Frontal cortex (tissue), 4 donors: ENCODE measurements around the gene C16orf87. TPM values are rescaled to one million over a fixed set of nuclear protein-coding genes. Genes with fewer than 3 reads are reported as not detected.

Experiments used
- DNase-seq, 2 donors: peaks; one replicate each; pipeline ENCODE4 v3.0.0; 2012; ENCODE audit warnings: low spot score in 2 of 2
- FAIRE-seq: peaks from 2 replicates; lab custom pipeline; 2012; peaks lifted over from hg19 to GRCh38; lab: Jason Lieb, UNC
- small RNA-seq: library from RNA; depleted of rRNA; stranded (forward); fragments of <200 nt; gene quantifications from one replicate; pipeline ENCODE3, GENCODE V24; 2014
- total RNA-seq: library from RNA; depleted of rRNA; stranded (reverse); fragments of >200 nt; gene quantifications from one replicate; pipeline ENCODE4 v1.2.3, GENCODE V29; 2014
- donor health status: control.
- donor health status: control.
- donor health status: control.

C16orf87 gene
- total RNA-seq, 1 donor from 2014 or later = 40.8 TPM

GRCh38 chr16:46768809-46769208 lies 62.2 kb downstream of the C16orf87 start:
- FAIRE-seq (no peak), DNase-seq (no peak)

GRCh38 chr16:46765050-46765449 lies 65.9 kb downstream of the C16orf87 start:
- FAIRE-seq (no peak), DNase-seq (no peak)

GRCh38 chr16:46763147-46763546 lies 67.8 kb downstream of the C16orf87 start:
- FAIRE-seq = no peak

GRCh38 chr16:46762583-46762982 lies 68.4 kb downstream of the C16orf87 start:
- FAIRE-seq (no peak), DNase-seq (no peak)

More at GRCh38 chr16:46763147-46763546, 67.8 kb downstream of the C16orf87 start:
- no peak for DNase-seq

- DNase-seq = no peak
- FAIRE-seq = no peak
These were observed 71.7 kb downstream of the C16orf87 start for GRCh38 chr16:46759309-46759708.

GRCh38 chr16:46757339-46758050 lies 73.5 kb downstream of the C16orf87 start:
- no peak for DNase-seq
- FAIRE-seq = no peak

GRCh38 chr16:46756772-46757171 lies 74.2 kb downstream of the C16orf87 start:
- FAIRE-seq = no peak

GRCh38 chr16:46753015-46753414 lies 78.0 kb downstream of the C16orf87 start:
- no peak for DNase-seq
- no peak for FAIRE-seq

More at GRCh38 chr16:46756772-46757171, 74.2 kb downstream of the C16orf87 start:
- DNase-seq = no peak

- no peak for DNase-seq
- no peak for FAIRE-seq
These were observed 79.6 kb downstream of the C16orf87 start for GRCh38 chr16:46751381-46751780.

GRCh38 chr16:46748775-46749705 lies 81.9 kb downstream of the C16orf87 start:
- FAIRE-seq (no peak), DNase-seq (no peak)

GRCh38 chr16:46747777-46748651 lies 83.0 kb downstream of the C16orf87 start, which contains the start of gene MYLK3:
MYLK3 (minus strand) TSS chr16:46748344; CDS start chr16:46748193, 151 bp downstream.
- DNase-seq (no peak), FAIRE-seq (no peak)

GRCh38 chr16:46746821-46747776 lies 83.9 kb downstream of the C16orf87 start:
- no peak for FAIRE-seq
- DNase-seq = no peak

Small RNAs within 50 kb of the gene (small RNA-seq; reads per million reads assigned to genes)
- gene AC007225.2 = not detected

Other genes with a start within 250 kb of the C16orf87 start
- 1.2 TPM for gene SHCBP1, start 209.8 kb downstream of the C16orf87 start, total RNA-seq
- 183 TPM for gene VPS35, start 142.0 kb downstream of the C16orf87 start, total RNA-seq
- gene ORC6, start 141.5 kb downstream of the C16orf87 start, total RNA-seq = 6.5 TPM
- gene MYLK3, start 82.8 kb downstream of the C16orf87 start, total RNA-seq = 0.41 TPM
- 19.6 TPM for gene GPT2, start 53.2 kb upstream of the C16orf87 start, total RNA-seq
- gene DNAJA2, start 142.5 kb upstream of the C16orf87 start, total RNA-seq = 128 TPM